ENCODE results near the gene ADCK2. TPM values are rescaled to one million over a fixed set of nuclear protein-coding genes. Genes with fewer than 3 reads are reported as not detected.
"Not testable (repeated sequence)": the region's sequence is repeated elsewhere in the genome, so short reads cannot be mapped to it uniquely, and the experiment has no call there.

The ADCK2 gene
- total RNA-seq, 3 donors from 2014 or later = 21.8 to 31.9 (median 23.6) TPM

DNA sequence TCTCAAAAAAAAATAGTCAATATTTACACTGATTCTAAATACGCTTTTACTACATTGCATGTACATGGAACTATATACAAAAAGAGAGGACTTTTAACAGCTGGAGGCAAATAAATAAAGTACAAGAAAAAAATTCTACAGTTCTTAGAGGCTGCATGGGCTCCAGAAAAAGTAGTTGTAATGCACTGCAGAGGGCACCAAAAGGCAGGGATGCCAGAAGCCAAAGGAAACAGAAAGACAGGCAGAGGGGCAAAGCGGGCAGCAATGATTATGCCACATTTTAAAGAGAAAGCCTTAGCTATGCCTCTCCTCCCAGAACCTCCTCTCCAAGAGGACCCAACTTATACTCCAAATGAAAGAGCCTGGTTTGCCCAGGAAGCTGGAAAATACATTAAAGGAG, 11.6 kb upstream of the ADCK2 start:
- intact Hi-C loops (cut with DNase I; ENCODE audit: low total_unique reads) = no loop called here
- Histone ChIP-seq H3K27me3 (no peaks in the 10 kb centered on the region), H3K9me3 (no peaks in the 10 kb centered on the region), H3K27ac (no peak overlapping the region), H3K4me3 (no peak overlapping the region), H3K36me3 (no peaks in the 10 kb centered on the region), H3K4me1 (no peaks in the 10 kb centered on the region)
- TF ChIP-seq, protein P1, sequence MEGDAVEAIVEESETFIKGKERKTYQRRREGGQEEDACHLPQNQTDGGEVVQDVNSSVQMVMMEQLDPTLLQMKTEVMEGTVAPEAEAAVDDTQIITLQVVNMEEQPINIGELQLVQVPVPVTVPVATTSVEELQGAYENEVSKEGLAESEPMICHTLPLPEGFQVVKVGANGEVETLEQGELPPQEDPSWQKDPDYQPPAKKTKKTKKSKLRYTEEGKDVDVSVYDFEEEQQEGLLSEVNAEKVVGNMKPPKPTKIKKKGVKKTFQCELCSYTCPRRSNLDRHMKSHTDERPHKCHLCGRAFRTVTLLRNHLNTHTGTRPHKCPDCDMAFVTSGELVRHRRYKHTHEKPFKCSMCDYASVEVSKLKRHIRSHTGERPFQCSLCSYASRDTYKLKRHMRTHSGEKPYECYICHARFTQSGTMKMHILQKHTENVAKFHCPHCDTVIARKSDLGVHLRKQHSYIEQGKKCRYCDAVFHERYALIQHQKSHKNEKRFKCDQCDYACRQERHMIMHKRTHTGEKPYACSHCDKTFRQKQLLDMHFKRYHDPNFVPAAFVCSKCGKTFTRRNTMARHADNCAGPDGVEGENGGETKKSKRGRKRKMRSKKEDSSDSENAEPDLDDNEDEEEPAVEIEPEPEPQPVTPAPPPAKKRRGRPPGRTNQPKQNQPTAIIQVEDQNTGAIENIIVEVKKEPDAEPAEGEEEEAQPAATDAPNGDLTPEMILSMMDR (IDR thresholded peaks at IDR 0.05) = no peak
- TF ChIP-seq POLR2A (IDR thresholded peaks at IDR 0.05) = no peak
- no peak for DNase-seq (ENCODE audit: low spot score in 2 of 2)

DNA sequence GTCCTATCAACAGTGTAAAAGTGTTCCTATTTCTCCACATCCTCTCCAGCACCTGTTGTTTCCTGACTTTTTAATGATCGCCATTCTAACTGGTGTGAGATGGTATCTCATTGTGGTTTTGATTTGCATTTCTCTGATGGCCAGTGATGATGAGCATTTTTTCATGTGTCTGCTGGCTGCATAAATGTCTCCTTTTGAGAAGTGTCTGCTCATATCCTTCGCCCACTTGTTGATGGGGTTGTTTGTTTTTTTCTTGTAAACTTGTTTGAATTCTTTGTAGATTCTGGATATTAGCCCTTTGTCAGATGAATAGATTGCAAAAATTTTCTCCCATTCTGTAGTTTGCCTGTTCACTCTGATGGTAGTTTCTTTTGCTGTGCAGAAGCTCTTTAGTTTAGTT, 9.8 kb upstream of the ADCK2 start:
- intact Hi-C loops (cut with DNase I; ENCODE audit: low total_unique reads); DNase-seq (ENCODE audit: low spot score in 2 of 2); H3K4me1 ChIP-seq; H3K9me3 ChIP-seq; H3K4me3 ChIP-seq; H3K27me3 ChIP-seq; H3K27ac ChIP-seq; H3K36me3 ChIP-seq: not testable (repeated sequence)

DNA sequence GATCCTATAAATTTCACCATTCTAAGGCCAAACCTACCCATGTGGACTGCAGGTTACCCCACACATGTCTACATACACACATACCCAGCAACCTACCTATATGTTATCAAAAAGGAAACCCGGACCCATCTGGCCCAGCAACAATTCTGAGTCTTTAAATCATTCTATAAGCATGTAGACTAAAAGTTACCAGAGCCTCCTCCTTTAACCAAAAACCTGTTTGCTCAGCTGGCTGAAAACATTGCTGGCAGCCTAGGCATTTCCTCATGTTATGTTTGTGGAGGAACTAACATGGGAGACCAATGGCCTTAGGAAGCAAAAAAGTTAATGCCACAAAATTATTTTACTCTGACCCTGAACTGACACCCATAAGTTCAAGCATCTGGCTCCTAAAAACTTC, 5.3 kb upstream of the ADCK2 start:
- H3K36me3 ChIP-seq = no peaks in the 10 kb centered on the region
- no peak overlapping the region for H3K4me3 ChIP-seq
- TF ChIP-seq, protein P1 (IDR thresholded peaks at IDR 0.05) = no peak
- TF ChIP-seq POLR2AphosphoS5 (IDR thresholded peaks at IDR 0.05) (no peak), POLR2A (IDR thresholded peaks at IDR 0.05) (no peak)
- H3K9me3 ChIP-seq = no peaks in the 10 kb centered on the region
- peak overlapping the region; percentile 11 to 33 for H3K27ac ChIP-seq
- peaks cover 0 to 3% of the 10 kb centered on the region in 2 donors for H3K4me1 ChIP-seq
- DNase-seq (ENCODE audit: low spot score in 2 of 2) = peak in 1 of 2 donors; percentile 40
- no peaks in the 10 kb centered on the region for H3K27me3 ChIP-seq
- intact Hi-C loops (cut with DNase I; ENCODE audit: low total_unique reads) = no loop called here

DNA sequence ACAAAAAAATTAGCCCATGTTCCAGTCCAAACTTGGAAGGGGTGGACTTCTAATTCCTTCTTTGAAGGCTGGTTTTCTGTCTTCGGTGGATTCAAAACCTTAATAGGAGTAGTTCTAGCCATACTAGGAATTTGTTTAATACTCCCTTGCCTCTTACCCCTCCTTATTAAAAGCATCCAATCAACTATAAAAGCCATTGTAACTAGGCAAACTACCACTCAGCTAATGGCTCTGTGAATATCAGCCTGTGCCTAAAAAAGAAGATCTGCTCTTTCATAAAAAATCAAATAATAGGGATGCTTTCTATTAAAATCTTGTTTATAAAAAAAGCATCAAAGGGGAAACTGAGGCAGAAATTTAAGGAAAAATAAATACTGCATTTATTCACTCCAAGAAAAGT, 4.1 kb upstream of the ADCK2 start:
- Histone ChIP-seq H3K27ac (no peak overlapping the region), H3K9me3 (no peaks in the 10 kb centered on the region), H3K36me3 (no peaks in the 10 kb centered on the region), H3K4me3 (no peak overlapping the region), H3K4me1 (peaks cover 0 to 3% of the 10 kb centered on the region in 2 donors), H3K27me3 (no peaks in the 10 kb centered on the region)
- no peak for DNase-seq (ENCODE audit: low spot score in 2 of 2)
- intact Hi-C loops (cut with DNase I; ENCODE audit: low total_unique reads) = no loop called here
- TF ChIP-seq POLR2AphosphoS5 (IDR thresholded peaks at IDR 0.05) = no peak
- TF ChIP-seq, protein P1 (IDR thresholded peaks at IDR 0.05) = no peak
- no peak for TF ChIP-seq POLR2A (IDR thresholded peaks at IDR 0.05)

DNA sequence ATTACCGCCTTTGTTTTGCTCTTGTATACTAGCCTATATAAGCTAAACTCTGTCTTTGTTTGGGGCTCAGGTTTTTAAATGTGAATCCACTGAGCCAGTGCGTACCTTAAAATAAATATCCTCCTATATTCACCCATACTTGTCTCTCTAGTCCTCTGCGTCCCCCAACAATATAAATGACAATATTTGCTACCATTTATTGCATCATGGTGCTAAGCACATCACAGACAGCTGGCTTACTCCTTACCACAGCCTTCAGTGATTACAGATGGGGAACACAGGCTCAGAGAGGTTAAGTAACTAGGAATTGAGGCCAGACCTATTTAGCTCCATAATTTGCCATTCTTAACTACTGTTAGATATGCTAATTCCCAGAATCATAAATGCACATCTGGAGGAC, 3.4 kb upstream of the ADCK2 start:
- peaks cover 2 to 3% of the 10 kb centered on the region in 2 donors for H3K4me1 ChIP-seq

DNA sequence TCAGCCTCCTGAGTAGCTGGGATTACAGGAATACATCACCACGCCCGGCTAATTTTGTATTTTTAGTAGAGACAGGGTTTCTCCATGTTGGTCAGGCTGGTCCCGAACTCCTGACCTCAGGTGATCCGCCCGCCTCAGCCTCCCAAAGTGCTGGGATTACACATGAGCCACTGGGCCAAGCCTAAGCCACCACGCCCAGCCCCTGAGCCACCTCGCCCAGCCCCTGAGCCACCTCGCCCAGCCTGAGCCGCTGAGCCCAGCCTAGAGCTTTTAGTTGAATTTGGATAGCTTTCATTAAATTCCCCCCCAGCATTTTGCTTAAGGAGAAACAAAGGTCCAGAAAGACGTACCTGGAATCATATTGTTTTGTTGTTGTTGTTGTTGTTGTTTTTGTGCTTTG, 2.9 kb upstream of the ADCK2 start:
- H3K36me3 ChIP-seq; H3K4me3 ChIP-seq; intact Hi-C loops (cut with DNase I; ENCODE audit: low total_unique reads); H3K9me3 ChIP-seq; DNase-seq (ENCODE audit: low spot score in 2 of 2); H3K4me1 ChIP-seq; H3K27me3 ChIP-seq; H3K27ac ChIP-seq: not testable (repeated sequence)

More for the DNA sequence above, 3.4 kb upstream of the ADCK2 start:
- TF ChIP-seq, protein P1 (IDR thresholded peaks at IDR 0.05) = no peak
- no peak for TF ChIP-seq POLR2A (IDR thresholded peaks at IDR 0.05)
- TF ChIP-seq POLR2AphosphoS5 (IDR thresholded peaks at IDR 0.05) = no peak
- Histone ChIP-seq H3K4me3 (no peak overlapping the region), H3K27me3 (no peaks in the 10 kb centered on the region), H3K27ac (no peak overlapping the region), H3K36me3 (no peaks in the 10 kb centered on the region), H3K9me3 (no peaks in the 10 kb centered on the region)
- DNase-seq (ENCODE audit: low spot score in 2 of 2) = no peak
- intact Hi-C loops (cut with DNase I; ENCODE audit: low total_unique reads) = no loop called here
